SK-MEL-5 (cell line): ENCODE data around the gene CDC27. TPM values are rescaled to one million over a fixed set of nuclear protein-coding genes. Genes with fewer than 3 reads are reported as not detected.
"Not testable (repeated sequence)": the region's sequence is repeated elsewhere in the genome, so short reads cannot be mapped to it uniquely, and the experiment has no call there.

Experiments used
- DNase-seq: peaks from one replicate; pipeline ENCODE4 v3.0.0-alpha.2; 2016; ENCODE audit warnings: low read depth, low spot score
- in situ Hi-C: cut with HindIII; loops from 2 replicates; pipeline ENCODE4 v1.10.0; 2016; ENCODE audit warnings: low sequenced_read_pairs, high pct_unique_total_duplicates, low pct_unique_long_range_greater_than_20kb
- total RNA-seq: library from RNA; depleted of rRNA; stranded (reverse); fragments of >200 nt; shearing (Covaris generic); gene quantifications from 2 replicates; pipeline ENCODE4 v1.2.3, GENCODE V29; 2014

The CDC27 gene
- total RNA-seq, 1 experiment from 2014 or later = 130 TPM

DNA sequence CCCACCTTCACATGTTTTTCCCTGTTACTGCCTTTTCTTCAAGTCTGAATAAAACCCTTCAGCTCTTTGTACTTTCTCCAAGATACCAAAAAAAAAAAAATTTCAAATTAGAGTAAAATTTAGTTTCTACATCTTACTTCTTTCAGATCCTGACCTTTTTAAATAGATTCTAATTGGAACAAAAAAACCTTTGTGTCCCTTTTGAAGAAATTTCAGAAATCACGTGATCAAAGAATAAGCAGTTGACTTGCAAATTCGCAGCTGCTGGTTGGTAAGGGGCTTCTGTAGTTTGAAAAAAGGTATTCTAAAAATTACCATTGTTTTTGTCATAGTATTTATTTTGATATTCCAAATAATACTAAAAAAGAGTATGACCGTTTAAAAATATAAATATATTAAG lies 71.7 kb downstream of the CDC27 start:
- peak; percentile 64 for DNase-seq
- in situ Hi-C loops = no loop called here

- in situ Hi-C loops = no loop called here
- DNase-seq = no peak
These were observed 83.0 kb downstream of the CDC27 start for GRCh38 chr17:47106130-47106529.

- in situ Hi-C loops, DNase-seq: not testable (repeated sequence)
These were observed 83.8 kb downstream of the CDC27 start for GRCh38 chr17:47105246-47105645.

DNA sequence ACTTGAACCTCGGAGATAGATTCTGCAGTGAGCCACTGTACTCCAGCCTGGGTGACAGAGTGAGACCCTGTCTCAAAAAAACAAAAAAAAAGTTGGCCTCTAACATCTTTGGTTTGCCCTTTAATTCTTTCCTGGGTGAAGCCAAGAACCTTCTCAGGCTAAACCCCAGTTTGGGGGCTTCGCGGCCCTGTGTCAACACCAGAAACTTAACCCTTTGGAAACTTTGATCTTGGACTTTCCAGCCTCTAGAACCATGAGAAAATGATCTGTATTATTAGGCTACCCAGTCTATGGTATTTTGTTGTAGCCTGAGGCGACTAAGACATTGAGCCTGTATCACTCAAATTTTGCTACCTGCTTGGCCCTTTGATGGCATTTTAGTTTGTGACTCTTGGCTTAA lies 86.2 kb downstream of the CDC27 start:
- in situ Hi-C loops = no loop called here
- DNase-seq = no peak

- in situ Hi-C loops = no loop called here
- DNase-seq = peak; percentile 94
These were observed 88.9 kb downstream of the CDC27 start for GRCh38 chr17:47099987-47100711.

- in situ Hi-C loops = no loop called here
These were observed 89.6 kb downstream of the CDC27 start for GRCh38 chr17:47099451-47099986.

GRCh38 chr17:47096343-47096742 lies 92.8 kb downstream of the CDC27 start:
- no peak for DNase-seq

More at GRCh38 chr17:47099451-47099986, 89.6 kb downstream of the CDC27 start:
- no peak for DNase-seq

GRCh38 chr17:47095268-47095667 lies 93.8 kb downstream of the CDC27 start:
- DNase-seq = no peak
- in situ Hi-C loops = no loop called here

More at GRCh38 chr17:47096343-47096742, 92.8 kb downstream of the CDC27 start:
- in situ Hi-C loops = no loop called here

DNA sequence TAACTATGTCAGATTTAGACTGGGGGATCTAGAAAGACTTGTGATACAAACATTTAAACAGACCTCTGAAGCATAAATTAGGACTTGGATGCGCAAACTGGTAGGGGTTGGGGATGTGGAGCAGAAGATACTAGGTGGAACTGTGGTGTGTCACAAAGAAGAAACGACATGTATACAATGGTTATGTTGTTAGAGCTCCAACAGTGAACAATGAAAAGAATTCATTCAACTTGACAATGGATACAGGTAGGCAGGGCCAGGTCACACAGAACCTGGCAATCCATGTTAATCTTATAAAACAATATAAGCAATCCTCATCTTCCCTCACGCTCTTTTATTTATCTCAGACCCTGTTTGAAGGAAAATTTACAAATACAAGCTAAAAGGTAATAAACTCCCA lies 102.0 kb downstream of the CDC27 start:
- in situ Hi-C loops = no loop called here
- no peak for DNase-seq

- in situ Hi-C loops = no loop called here
- no peak for DNase-seq
These were observed 103.4 kb downstream of the CDC27 start for GRCh38 chr17:47085736-47086135.

DNA sequence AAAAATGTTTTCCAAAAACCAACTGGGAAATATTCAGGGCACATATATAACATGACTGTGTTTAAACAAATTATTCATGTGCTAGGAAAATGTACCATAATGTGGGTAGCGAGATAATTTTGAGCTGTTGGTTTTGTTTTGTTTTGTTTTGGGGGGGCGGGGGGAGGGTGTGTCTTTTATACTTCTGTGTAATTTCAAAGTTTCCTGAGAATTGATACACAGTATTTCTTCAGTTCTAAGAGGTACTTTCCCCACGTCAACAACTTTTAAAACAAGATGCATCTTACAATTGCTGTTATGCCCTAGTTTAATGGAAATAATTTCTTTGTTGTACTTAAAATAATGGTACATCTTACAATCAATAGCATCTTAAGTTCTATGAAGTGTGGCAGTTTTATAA lies 110.3 kb downstream of the CDC27 start:
- DNase-seq = no peak
- in situ Hi-C loops = no loop called here

DNA sequence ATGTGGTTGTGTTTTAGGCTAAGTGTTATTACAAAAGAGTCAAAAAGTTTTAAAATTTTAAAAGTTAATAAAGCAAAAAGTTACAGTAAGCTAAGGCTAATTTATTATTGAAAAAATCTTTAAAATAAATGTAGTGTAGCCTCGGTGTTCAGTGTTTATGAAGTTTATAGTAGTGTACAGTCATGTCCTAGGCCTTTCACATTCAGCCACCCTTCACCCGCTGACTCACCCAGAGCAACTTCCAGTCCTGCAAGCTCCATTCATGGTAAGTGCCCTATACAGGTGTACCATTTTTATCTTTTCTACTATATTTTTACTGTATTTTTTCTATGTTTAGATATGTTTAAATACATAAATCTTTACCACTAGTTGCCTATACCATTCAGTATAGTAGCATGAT lies 111.5 kb downstream of the CDC27 start:
- no peak for DNase-seq
- in situ Hi-C loops = no loop called here

DNA sequence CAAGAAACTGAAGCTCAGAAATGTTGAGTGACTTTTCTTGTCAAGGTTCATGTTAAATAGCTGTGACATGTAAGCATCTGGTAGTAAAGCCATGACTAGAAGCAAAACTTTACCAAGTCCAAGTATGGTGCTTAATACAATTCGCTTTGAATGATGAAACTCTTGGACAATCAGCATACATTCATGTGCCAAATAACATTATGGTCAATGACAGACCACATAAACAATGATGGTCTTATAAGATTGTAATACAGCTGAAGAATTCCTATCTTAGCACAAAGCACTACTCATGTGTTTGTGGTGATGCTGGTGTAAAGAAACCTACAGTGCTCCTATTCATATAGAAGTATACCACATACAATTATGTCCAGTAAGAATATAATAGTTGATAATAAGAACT lies 112.9 kb downstream of the CDC27 start:
- in situ Hi-C loops = no loop called here

DNA sequence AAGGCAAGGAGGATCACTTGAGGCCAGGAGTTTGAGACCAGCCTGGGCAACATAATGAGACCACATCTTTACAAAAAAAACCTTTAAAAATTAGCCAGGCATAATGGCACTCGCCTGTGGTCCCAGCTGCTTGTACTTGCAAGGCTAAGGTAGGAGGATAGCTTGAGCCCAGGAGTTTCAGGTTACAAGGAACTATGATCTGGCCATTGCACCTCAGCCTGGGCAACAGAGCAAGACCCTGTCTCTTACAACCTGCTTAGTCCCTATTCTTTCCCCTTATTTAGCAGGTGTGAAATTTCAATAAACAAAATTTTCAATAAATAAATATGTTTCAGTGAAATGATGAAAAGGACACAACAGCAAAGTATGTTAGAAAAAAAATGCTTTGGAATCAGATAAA lies 114.7 kb downstream of the CDC27 start:
- in situ Hi-C loops, DNase-seq: not testable (repeated sequence)

More for the DNA sequence above, 112.9 kb downstream of the CDC27 start:
- DNase-seq = peak; percentile 87

- DNase-seq, in situ Hi-C loops: not testable (repeated sequence)
These were observed 115.5 kb downstream of the CDC27 start for GRCh38 chr17:47073629-47074028.

GRCh38 chr17:47072886-47073285 lies 116.2 kb downstream of the CDC27 start:
- DNase-seq = no peak
- in situ Hi-C loops = no loop called here

DNA sequence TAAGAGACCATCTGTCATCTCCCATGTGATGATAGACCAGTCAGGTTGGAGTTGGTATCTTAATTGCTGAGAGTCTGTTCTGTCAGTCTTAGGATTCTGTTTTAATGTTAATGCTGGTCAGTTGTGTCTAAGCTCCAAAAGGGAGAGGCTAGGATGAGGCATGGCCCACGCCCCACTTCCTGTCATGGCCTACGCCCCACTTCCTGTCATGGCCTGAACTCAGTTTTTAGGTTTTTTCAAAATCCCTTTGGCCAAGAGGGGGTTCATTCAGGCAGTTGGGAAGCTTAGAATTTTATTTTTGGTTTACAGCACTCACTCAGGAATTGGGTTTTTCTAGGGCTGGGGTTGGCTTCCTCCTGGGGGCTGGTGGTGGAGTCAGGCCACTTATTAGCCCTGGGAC lies 117.9 kb downstream of the CDC27 start:
- DNase-seq, in situ Hi-C loops: not testable (repeated sequence)

DNA sequence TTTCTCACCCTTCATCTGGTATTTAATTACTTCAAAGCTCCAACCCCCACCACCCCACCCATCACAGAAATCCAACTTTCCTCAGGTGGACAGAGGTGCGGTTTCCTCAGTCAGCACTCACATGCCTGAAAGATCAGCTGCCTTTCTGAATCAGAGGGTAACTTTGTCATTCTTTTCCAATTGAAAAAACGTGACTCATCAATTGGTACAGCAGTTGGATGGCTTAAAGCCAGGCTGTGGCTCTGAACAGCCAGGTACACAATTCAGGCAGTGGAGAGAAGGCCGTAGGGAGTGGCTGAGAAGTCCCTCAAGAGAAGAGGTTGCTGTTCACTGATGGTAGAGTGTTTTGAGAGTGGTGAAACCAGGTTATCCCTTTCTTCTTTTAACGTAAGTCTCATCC lies 118.8 kb downstream of the CDC27 start:
- in situ Hi-C loops, DNase-seq: not testable (repeated sequence)
